A673 (cell line): ENCODE results near the gene SULT1E1.

Experiments
- EZH2 ChIP-seq: fragments of 200-600 bp; sonication (generic); IDR thresholded peaks from 2 replicates; pipeline ENCODE4 v1.6.1; 2017; ENCODE audit warnings: borderline replicate concordance, low read depth, mild to moderate bottlenecking, mixed read lengths, antibody characterized with exemption, low read length; ENCODE audit not compliant: poor library complexity, severe bottlenecking
- TF ChIP-seq, protein P1 (sequence below): fragments of 300-800, 200-600 bp; sonication (generic); conservative IDR thresholded peaks from 2 replicates; pipeline ENCODE4 v1.5.1; 2017; ENCODE audit warnings: low read depth, mild to moderate bottlenecking, antibody characterized with exemption, low read length, moderate library complexity, mixed read lengths

DNA sequence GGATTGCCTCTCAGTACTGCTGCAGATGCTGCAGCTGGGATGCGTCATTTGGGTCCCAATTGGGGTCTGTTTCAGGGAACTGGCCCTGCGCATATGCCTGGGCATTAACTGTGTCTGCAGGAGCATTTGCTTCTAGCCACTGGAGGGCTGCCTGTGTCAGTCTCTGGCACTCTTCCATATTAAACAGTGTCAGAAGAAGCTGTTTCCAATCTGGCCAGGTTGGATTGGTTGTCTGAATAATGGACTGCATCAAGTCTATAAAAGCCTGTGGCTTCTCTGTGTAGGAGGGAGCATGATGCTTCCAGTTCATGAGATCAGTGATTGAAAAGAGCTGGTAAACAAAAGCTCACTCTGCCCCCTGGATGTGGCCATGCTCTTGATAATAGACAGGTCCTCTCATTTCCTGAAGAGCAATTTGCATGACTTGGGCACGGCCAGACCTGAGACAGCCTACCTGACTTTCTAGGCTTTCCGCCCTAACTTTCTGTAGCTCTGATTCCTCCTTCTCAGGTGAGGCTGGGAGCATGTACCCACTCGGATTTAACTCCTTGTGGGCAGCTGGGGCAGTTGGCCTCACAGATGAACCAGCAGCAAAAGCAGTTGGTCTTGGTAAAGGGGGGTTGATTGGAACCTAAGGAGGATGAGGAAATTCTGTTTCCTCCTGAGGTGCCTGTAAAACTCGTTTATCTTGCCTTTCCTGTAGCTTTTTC is 29.2 kb downstream of the SULT1E1 start:
- no peak for TF ChIP-seq EZH2
- TF ChIP-seq, protein P1, sequence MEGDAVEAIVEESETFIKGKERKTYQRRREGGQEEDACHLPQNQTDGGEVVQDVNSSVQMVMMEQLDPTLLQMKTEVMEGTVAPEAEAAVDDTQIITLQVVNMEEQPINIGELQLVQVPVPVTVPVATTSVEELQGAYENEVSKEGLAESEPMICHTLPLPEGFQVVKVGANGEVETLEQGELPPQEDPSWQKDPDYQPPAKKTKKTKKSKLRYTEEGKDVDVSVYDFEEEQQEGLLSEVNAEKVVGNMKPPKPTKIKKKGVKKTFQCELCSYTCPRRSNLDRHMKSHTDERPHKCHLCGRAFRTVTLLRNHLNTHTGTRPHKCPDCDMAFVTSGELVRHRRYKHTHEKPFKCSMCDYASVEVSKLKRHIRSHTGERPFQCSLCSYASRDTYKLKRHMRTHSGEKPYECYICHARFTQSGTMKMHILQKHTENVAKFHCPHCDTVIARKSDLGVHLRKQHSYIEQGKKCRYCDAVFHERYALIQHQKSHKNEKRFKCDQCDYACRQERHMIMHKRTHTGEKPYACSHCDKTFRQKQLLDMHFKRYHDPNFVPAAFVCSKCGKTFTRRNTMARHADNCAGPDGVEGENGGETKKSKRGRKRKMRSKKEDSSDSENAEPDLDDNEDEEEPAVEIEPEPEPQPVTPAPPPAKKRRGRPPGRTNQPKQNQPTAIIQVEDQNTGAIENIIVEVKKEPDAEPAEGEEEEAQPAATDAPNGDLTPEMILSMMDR: no peak
